Peyer's patch (tissue), 4 donors: Measurements from ENCODE around the gene MAD1L1.

Experiments used
- POLR2A ChIP-seq, 2 donors: fragments of 450-650 bp; IDR thresholded peaks; one replicate each; pipeline ENCODE4 v1.5.1; 2017; ENCODE audit warnings: antibody characterized with exemption in 2 of 2, mild to moderate bottlenecking in 2 of 2, moderate library complexity in 2 of 2
- TF ChIP-seq, protein P1 (sequence below), 6 experiments: fragments of 450-650 bp in 4 of 6; fragments of 200-600 bp in 2 of 6; sonication (generic) in 1 of 6; IDR thresholded peaks; one replicate each; pipeline ENCODE4 v1.5.1; 2017 to 2019; ENCODE audit warnings: antibody characterized with exemption in 6 of 6, mild to moderate bottlenecking in 3 of 6, moderate library complexity in 1 of 6

DNA sequence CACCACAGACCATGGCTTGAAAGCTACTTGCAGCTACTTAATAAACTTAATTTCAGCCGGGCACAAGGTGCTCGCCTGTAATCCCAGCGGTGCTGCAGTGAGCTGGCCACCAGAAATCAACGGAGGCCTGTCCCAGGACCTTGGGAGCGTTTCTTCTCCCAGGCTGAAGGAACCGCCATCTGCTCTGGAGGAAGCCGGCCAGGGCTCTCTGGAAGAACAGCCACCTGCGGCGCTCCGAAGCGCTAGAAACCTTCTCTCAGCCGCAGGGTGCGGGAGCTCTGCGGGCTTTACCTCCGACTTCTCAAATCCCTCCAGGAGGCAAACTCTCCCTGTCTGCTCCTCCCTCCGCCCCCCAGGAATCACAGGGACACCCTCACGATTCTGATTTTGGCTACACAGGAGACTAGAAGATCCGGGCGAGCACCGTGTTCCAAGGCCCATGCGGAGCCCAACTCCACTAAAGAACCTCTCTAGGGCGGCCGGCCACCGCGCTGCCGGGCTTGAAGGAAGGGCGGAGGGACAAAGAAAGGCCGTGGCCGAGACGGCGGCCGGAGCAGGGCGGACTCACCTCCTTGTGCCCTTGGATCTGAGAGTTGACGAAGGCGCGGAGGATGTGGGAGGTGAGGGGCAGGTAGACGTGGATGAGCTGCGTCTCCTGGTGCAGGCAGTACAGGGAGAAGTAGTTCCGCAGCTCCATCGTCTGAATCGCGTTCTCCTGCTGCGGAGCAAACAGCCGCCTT is 23.7 kb upstream of the MAD1L1 start:
- TF ChIP-seq, protein P1, sequence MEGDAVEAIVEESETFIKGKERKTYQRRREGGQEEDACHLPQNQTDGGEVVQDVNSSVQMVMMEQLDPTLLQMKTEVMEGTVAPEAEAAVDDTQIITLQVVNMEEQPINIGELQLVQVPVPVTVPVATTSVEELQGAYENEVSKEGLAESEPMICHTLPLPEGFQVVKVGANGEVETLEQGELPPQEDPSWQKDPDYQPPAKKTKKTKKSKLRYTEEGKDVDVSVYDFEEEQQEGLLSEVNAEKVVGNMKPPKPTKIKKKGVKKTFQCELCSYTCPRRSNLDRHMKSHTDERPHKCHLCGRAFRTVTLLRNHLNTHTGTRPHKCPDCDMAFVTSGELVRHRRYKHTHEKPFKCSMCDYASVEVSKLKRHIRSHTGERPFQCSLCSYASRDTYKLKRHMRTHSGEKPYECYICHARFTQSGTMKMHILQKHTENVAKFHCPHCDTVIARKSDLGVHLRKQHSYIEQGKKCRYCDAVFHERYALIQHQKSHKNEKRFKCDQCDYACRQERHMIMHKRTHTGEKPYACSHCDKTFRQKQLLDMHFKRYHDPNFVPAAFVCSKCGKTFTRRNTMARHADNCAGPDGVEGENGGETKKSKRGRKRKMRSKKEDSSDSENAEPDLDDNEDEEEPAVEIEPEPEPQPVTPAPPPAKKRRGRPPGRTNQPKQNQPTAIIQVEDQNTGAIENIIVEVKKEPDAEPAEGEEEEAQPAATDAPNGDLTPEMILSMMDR (IDR thresholded peaks at IDR 0.05): no peak
- TF ChIP-seq POLR2A (IDR thresholded peaks at IDR 0.05): no peak
